HG03521 (cell line): Measurements from ENCODE around the gene CT45A10.
"Not testable (repeated sequence)": the region's sequence is repeated elsewhere in the genome, so short reads cannot be mapped to it uniquely, and the experiment has no call there.

ENCODE experiments used
- ATAC-seq: cut with Tn5 transposase; IDR thresholded peaks from one replicate; pipeline ENCODE4 v1.9.1; 2021; ENCODE audit warnings: mild to moderate bottlenecking, moderate library complexity; ENCODE audit not compliant: unreplicated experiment

CT45A10 gene, protein sequence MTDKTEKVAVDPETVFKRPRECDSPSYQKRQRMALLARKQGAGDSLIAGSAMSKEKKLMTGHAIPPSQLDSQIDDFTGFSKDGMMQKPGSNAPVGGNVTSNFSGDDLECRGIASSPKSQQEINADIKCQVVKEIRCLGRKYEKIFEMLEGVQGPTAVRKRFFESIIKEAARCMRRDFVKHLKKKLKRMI

DNA sequence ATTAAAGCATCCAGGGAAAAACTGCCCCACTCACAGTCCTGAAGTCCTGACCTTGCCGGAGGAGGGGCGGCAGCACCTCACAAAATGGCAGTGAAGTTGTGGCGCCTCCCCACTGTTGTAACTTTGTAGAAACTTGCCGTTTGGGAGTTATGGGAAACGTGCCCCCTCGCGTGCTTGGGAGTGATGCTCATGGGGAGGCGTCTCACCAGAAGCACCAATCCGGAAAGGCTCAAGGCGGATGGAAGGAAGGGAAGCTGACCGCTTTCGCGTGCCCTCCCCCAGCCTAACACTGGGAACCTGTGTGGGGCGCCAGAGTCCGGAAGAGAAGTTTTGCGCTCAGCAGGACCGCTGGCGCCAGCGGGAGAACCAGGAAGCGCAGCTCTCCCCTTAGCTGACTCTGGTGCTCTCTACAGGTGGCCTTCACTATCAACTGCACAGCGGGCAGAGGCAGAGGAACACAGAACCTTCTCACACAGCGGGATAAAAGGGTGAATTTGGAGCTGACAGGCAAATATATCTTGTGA lies at the start of gene CT45A10, which contains the start of gene SAGE1:
TSS of gene CT45A10 (minus strand) at position 151 of the 524 bp plus-strand sequence. CDS start 8,100 bp downstream, outside the sequence.
TSS of gene SAGE1 (plus strand) at position 423 of the 524 bp plus-strand sequence. CDS start 2,527 bp downstream, outside the sequence.
- ATAC-seq = no peak

DNA sequence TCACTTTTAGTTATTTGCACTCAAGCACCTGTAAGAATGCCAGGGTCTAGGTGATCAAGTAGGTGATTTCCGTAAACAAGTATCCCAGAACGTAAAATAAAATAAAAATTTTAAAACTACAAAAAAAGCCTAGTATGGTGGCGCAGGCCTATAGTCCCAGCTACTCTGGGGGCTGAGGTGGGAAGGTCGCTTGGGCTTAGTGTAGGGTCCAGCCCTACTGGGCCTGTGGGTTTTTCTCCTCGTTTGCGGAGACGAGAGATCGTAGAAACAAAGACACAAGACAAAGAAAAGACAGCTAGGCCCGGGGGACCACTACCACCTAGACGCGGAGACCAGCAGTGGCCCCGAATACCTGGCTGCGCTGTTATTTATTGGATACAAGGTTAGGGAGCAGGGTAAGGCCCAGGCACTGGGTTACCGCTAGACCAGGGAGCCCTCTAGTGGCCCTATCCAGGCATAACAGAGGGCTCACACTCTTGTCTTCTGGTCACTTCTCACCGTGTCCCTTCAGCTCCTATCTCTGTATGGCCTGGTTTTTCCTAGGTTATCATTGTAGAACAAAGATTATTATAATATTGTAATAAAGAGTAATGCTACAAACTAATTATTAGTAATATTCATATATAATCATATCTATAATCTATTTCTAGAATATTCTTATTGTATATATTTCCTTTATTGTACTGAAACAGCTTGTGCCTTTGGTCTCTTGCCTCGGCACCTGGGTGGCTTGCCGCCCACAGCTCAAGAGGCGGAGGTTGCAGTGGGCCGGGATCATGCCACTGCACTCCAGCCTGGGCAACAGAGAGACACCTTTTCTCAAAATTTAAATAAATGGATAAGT lies 38.6 kb upstream of the CT45A10 start:
- peak; percentile 62 for ATAC-seq

DNA sequence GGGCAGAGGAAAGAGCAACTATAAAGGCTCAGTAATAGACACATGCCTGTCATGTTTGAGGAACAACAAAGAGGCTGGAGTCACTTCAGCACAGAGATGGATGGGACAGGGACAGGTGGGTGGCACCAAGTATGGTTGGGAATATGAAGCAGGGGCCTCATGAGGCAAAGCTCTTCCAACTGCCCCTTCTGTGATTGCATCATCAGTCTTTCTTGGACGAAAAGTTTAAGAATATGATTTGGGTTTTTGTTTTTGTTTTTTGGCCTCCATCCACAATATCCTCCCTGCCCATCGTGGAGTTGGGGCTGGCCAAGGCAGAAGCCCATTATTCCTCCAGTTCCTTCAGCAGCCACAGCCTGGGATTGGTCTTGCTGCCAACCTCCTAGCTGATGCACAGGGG lies 34.7 kb upstream of the CT45A10 start:
- no peak for ATAC-seq

DNA sequence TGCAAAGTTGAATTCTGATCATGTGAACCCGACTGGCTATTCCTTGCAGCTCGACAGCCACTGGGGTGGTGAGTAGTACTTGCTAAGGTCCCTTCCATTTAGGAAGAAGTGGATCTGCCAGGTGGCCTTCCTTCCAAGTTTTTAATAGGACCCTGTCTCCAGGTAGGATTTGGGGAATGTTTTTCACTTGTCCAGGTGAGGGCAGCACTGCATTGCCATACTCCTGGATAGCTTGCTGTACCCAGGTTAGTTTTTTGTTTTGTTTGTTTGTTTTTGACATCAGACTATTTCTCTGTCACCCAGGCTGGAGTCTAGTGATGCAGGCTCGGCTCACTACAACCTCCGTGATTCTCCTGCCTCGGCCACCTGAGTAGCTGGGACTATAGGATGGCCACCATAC lies 30.1 kb upstream of the CT45A10 start:
- ATAC-seq = no peak

DNA sequence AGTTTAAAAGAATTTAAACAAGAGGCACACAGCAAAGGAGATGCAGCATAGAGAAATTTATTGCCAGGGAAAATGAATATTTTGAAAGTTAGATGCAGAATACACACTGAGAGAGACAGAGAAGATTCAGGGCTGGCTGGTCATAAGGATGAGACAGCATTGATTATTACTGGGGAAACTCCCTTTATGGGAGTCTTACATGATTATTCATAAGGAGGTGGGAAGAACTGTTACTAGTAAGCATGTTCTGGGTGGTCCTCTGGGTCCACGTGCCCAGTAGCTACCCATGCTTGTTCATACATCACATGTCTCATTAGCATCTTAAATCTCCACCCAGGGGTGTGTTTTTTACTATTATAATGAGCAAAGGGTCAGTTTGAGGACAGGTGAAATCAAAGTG lies 27.3 kb upstream of the CT45A10 start:
- not testable (repeated sequence) for ATAC-seq

DNA sequence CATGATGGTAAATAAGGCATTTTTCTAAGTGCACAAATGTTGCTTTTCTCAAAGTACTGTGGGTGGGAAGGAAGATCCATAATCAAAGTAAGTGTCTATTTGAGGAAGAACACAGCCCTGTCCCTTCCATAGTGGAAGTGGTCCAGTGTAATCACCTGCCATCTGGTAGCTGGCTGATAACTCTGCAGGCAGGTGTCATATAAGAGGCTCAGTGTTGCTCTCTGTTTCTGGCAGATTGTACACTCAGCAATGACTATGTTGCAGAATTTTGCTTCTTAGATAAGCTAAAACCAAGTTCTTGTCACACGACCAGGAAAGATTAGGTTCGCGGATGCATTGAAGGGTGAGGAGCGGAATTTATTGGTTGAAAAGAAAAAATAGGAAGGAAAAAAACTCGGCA lies 21.2 kb upstream of the CT45A10 start:
- no peak for ATAC-seq

DNA sequence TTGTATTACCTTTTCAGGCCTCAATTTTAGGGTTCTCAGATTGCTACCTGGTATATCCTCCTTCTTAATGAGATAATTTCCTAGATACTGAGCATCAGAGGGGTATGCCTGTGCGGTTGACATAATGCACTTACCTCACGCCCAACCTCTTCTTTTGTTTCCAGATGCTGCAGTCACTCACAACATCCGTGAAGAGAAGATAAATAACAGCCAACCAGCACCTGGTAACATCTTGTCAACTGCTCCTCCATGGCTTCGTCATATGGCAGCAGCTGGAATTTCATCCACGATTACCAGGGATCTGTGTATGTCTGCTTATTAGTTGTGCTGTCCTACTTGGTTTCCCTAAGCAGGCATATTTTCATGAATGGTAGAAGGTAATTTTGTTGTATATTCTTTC lies 17.0 kb upstream of the CT45A10 start:
- no peak for ATAC-seq

DNA sequence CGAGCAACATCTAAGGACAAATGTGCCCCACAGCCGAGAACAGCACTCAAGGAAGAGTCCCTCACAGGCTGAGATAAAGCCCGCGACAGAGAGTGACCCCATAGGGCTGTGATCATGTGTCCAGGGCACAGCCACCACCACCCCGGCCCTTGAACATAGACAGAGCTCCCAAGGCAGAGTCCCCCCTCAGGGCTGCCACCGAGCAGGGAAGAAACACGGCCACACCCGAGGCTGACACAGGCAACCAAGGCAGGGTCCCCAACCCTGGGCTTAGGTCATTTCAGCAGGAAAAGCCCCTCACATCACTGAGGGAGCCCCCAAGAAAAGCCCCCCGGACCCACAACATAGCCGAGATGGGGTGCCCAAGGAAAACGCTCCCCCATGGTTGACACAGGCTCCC lies 463 bp downstream of the CT45A10 start:
- no peak for ATAC-seq

DNA sequence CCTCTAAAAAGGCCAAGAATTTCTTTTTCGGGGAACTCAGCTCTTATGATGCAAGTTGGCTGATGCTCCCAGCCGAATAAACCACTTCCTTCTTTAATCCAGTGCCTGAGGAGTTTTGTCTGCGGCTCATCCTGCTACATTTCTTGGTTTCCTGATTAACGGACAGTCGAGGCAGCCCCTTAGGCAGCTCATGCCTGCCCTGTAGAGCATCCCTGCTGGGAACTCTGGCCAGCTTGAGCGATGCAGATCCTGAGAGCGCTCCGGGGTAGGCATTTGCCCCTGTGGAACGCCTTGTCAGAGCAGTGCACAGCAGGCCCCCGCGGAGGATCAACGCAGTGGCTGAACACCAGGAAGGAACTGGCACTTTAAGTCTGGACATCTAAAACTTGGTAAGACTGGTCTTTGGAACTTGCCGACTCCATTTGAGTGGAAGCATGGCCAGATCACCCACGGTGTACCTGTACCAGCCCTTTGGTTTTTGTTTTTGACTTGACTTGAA lies 3.1 kb downstream of the CT45A10 start:
- no peak for ATAC-seq

DNA sequence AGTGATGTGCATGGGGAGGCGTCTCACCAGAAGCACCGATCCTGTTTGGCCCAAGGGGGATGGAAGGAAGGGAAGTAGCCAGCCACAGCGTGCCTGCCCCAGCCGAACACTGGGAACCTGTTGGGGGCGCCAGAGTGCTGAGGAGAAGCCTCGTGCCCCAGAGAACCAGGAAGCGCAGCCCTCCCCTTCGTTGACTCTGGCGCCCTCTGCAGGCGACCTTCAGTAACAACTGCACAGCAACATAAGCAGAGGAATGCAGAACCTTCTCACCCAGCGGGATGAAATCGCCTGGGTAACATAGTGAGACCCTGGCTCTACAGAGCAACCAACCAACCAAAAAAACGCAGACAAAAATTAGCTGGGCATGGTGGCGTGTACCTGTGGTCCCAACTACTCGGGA lies 4.3 kb downstream of the CT45A10 start:
- not testable (repeated sequence) for ATAC-seq

DNA sequence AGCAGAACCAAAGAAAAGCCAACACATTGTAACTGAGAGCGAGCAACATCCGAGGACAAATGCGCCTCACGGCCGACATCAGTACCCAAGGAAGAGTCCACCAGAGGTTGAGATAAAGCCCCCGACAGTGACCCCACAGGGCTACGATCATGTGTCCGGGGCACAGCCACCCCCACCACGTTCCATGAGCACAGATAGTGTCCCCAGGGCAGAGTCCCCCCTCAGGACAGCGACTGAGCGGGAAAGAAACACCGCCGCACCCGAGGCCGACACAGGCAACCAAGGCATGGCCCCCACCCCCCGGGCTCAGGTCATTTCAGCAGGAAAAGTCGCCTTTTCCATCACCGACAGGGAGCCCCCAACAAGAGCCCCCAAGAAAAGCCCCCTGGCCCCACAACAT lies 5.0 kb downstream of the CT45A10 start:
- ATAC-seq = not testable (repeated sequence)

DNA sequence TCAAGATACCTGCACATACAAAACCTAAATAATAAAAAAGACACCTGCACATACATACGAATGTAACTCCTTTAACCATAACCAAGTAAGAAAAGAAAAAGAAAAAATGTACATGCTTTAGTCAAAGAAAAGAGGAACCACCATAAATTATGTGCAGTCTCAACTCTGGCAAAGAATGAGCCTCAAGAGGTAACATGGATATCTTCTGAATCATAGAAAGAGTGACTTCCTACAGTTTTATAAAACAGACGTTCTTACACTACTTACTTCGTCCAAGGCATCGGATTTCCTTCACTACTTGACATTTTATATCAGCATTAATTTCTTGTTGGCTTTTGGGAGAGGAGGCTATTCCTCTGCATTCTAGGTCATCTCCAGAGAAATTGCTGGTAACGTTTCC lies 10.5 kb downstream of the CT45A10 start:
- not testable (repeated sequence) for ATAC-seq

DNA sequence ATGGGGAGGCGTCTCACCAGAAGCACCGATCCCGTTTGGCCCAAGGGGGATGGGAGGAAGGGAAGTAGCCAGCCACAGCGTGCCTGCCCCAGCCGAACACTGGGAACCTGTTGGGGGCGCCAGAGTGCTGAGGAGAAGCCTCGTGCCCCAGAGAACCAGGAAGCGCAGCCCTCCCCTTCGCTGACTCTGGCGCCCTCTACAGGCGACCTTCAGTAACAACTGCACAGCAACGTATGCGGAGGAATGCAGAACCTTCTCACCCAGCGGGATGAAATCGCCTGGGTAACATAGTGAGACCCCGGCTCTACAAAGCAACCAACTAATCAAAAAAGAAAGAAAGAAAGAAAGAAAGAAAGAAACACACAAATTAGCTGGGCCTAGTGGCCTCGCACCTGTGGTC lies 21.5 kb downstream of the CT45A10 start, which contains the start of gene CT45A9:
TSS of gene CT45A9 (minus strand) at position 101 of the 400 bp plus-strand sequence. CDS start 3,751 bp downstream, outside the sequence.
- ATAC-seq = not testable (repeated sequence)

DNA sequence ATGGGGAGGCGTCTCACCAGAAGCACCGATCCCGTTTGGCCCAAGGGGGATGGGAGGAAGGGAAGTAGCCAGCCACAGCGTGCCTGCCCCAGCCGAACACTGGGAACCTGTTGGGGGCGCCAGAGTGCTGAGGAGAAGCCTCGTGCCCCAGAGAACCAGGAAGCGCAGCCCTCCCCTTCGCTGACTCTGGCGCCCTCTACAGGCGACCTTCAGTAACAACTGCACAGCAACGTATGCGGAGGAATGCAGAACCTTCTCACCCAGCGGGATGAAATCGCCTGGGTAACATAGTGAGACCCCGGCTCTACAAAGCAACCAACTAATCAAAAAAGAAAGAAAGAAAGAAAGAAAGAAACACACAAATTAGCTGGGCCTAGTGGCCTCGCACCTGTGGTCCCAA lies 38.8 kb downstream of the CT45A10 start, which contains the start of gene CT45A8:
TSS of gene CT45A8 (minus strand) at position 101 of the 400 bp plus-strand sequence. CDS start 3,755 bp downstream, outside the sequence.
- ATAC-seq = not testable (repeated sequence)

DNA sequence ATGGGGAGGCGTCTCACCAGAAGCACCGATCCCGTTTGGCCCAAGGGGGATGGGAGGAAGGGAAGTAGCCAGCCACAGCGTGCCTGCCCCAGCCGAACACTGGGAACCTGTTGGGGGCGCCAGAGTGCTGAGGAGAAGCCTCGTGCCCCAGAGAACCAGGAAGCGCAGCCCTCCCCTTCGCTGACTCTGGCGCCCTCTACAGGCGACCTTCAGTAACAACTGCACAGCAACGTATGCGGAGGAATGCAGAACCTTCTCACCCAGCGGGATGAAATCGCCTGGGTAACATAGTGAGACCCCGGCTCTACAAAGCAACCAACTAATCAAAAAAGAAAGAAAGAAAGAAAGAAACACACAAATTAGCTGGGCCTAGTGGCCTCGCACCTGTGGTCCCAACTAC lies 56.1 kb downstream of the CT45A10 start, which contains the start of gene CT45A7:
TSS of gene CT45A7 (minus strand) at position 101 of the 400 bp plus-strand sequence. CDS start 3,747 bp downstream, outside the sequence.
- not testable (repeated sequence) for ATAC-seq
